ENCODE measurements around the gene AGBL4. TPM values are rescaled to one million over a fixed set of nuclear protein-coding genes. Genes with fewer than 3 reads are reported as not detected.

AGBL4 gene
- total and polyA plus RNA-seq, 2 of the 13 experiments (the other 11 are each of a cell fraction or from before 2014, with no cell fraction given), result not detected

GRCh38 chr1:49394200-49394599 lies 629.6 kb downstream of the AGBL4 start:
- Histone ChIP-seq H3K27me3 (ENCODE audit: control insufficient read depth in 1 of 2, insufficient read depth in 2 of 2, low read length in 2 of 2) (no peaks in the 10 kb centered on the region), H3K4me2 (ENCODE audit: low read depth, low read length) (no peak overlapping the region), H3K4me1 (ENCODE audit: insufficient read depth, low read length) (no peaks in the 10 kb centered on the region), H3K4me3 (replicated peaks in 1 of 3; ENCODE audit: insufficient read depth in 1 of 3, low read depth in 2 of 3, low read length in 3 of 3) (no peak overlapping the region), H3K9ac (ENCODE audit: insufficient read depth, low read depth, low read length) (no peak overlapping the region), H2AFZ (ENCODE audit: low read length) (no peak overlapping the region), H3K9me3 (ENCODE audit: low read length) (peaks cover 87% of the 10 kb centered on the region), H3K36me3 (replicated peaks in 1 of 2; ENCODE audit: control insufficient read depth in 1 of 2, insufficient read depth in 2 of 2, low read length in 2 of 2) (no peaks in the 10 kb centered on the region), H3K79me2 (ENCODE audit: insufficient read depth, low read length) (no peaks in the 10 kb centered on the region), H3K27ac (ENCODE audit: extremely low read length, insufficient read depth, low read length) (no peak overlapping the region), H4K20me1 (ENCODE audit: insufficient read depth, low read length) (no peaks in the 10 kb centered on the region)
- TF ChIP-seq TFDP2 (CRISPR knock-in tag; IDR thresholded peaks at IDR 0.05) (no peak), MATR3 (CRISPR knock-in tag; IDR thresholded peaks at IDR 0.05) (no peak), ZNF263 (CRISPR knock-in tag; IDR thresholded peaks at IDR 0.05) (no peak), NAIF1 (CRISPR knock-in tag; IDR thresholded peaks at IDR 0.05; ENCODE audit: borderline replicate concordance) (no peak), ZNF234 (CRISPR knock-in tag; conservative IDR thresholded peaks at IDR 0.05) (no peak), ATF5 (CRISPR knock-in tag; IDR thresholded peaks at IDR 0.05; ENCODE audit: low read depth) (no peak), ZNF24 (IDR thresholded peaks at IDR 0.05) (no peak), ZNF143 (CRISPR knock-in tag; IDR thresholded peaks at IDR 0.05) (no peak), ETV5 (CRISPR knock-in tag; IDR thresholded peaks at IDR 0.05; ENCODE audit: borderline replicate concordance) (no peak), JUNB (CRISPR knock-in tag; IDR thresholded peaks at IDR 0.05; ENCODE audit: borderline replicate concordance) (no peak), ZFP36 (IDR thresholded peaks at IDR 0.05; ENCODE audit: borderline replicate concordance, low read depth, low read length, partially characterized antibody) (no peak), ZNF879 (CRISPR knock-in tag; IDR thresholded peaks at IDR 0.05) (no peak), ZNF431 (CRISPR knock-in tag; IDR thresholded peaks at IDR 0.05; ENCODE audit: borderline replicate concordance, low read depth) (no peak), KDM5A (IDR thresholded peaks at IDR 0.05; ENCODE audit: borderline replicate concordance, low read length) (no peak), CHD2 (IDR thresholded peaks at IDR 0.05; ENCODE audit: low read depth, low read length) (no peak), SNAPC2 (CRISPR knock-in tag; IDR thresholded peaks at IDR 0.05) (no peak), ZNF687 (CRISPR knock-in tag; IDR thresholded peaks at IDR 0.05) (no peak)
- ChIA-PET POLR2A (no interaction called here), CTCF (ENCODE audit: low intra/inter-chr PET ratio, low total read pairs) (no interaction called here)
- no peak for FAIRE-seq
- WGBS (ENCODE audit: low lambda C conversion rate), result 3% methylated on average over 2 of the region's 2 CpGs
- ATAC-seq, result no peak
- intact Hi-C loops (cut with micrococcal nuclease; ENCODE audit: unreplicated experiment), result no loop called here
- BruUV-seq (replicated peaks), result no TSS peak
- DNase-seq (ENCODE audit: low spot score), result no peak
- in situ Hi-C loops (cut with HindIII; ENCODE audit: extremely low pct_ligation_motif_present, low pct_unique_long_range_greater_than_20kb), result no loop called here
